IPS-NIHi7 (cell line): ENCODE data around the gene GPSM1.

Experiments
- DNase-seq: peaks from one replicate; pipeline ENCODE4 v3.0.0; 2012; ENCODE audit warnings: mixed read lengths; ENCODE audit errors: extremely low spot score

GPSM1 gene

DNA sequence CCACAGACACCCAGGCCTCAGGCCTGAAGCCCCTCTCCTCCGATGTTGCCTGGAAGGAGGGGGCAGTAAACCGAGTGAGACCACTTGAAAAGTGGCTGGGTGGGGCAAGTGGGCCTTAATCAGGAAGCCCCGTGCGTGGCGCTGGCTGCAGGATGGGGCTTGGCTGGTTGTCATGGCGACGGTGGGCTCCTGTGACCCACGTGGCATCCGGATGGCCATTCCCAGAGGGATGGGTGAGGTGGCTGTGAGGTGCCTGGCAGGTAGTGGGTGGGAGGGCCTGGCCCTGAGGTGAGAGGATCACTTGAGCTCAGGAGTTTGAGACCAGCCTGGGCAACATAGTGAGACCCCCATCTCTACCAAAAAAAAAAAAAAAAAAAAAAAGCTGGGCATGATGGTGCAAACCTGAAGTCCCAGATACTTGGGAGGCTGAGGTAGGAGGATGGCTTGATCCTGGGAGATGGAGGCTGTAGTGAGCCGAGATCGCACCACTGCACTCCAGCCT lies 5.2 kb downstream of the GPSM1 start:
- DNase-seq, result no peak

DNA sequence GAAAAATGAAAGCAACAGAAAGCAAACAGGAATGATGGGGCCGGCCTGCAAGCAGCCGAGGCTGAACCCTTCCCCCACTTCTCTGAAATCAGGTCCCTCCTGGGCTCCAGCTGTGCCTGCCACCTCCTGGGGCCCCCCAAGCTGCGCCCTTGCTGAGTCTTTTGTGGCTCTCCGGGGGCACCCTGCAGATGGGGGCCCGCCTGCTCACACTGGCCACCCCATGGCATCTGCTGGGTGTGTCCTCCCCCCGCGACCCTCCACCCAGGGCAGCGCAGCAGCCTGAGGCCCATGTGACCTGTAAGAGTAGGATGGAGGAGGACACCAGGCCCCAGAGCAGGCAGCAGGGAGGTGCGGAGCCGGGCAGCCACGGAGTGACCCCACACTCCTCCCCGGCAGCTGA lies 5.7 kb downstream of the GPSM1 start:
- no peak for DNase-seq

GRCh38 chr9:136333486-136333885 lies 6.1 kb downstream of the GPSM1 start:
- DNase-seq, result no peak

- no peak for DNase-seq
Measured at GRCh38 chr9:136334541-136334940, 7.2 kb downstream of the GPSM1 start.

- no peak for DNase-seq
Measured at GRCh38 chr9:136335296-136336155, 8.2 kb downstream of the GPSM1 start.

- DNase-seq, result no peak
Measured at GRCh38 chr9:136336156-136336870, 9.0 kb downstream of the GPSM1 start.

GRCh38 chr9:136336881-136337280 lies 9.5 kb downstream of the GPSM1 start:
- DNase-seq, result no peak

GRCh38 chr9:136337416-136338395 lies 10.4 kb downstream of the GPSM1 start:
- no peak for DNase-seq

DNA sequence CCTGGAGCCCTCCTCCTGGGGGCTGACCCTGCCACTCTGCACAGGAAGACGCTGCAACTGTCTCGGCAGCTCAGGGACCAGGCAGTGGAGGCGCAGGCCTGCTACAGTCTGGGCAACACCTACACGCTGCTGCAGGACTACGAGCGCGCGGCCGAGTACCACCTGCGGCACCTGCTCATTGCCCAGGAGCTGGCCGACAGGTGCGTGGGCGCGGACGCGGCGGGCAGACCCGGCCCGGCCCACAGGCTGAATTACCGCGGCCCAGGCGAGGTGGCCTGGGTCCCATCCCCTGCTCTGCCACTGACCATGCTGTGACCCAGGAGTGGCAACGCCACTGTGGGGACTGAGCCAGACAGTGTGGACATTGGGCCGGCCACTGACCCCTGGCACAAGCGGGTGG lies 11.2 kb downstream of the GPSM1 start:
- DNase-seq, result no peak

GRCh38 chr9:136339173-136339957 lies 12.0 kb downstream of the GPSM1 start:
- DNase-seq, result peak; percentile 89

GRCh38 chr9:136339958-136340310 lies 12.6 kb downstream of the GPSM1 start:
- no peak for DNase-seq

DNA sequence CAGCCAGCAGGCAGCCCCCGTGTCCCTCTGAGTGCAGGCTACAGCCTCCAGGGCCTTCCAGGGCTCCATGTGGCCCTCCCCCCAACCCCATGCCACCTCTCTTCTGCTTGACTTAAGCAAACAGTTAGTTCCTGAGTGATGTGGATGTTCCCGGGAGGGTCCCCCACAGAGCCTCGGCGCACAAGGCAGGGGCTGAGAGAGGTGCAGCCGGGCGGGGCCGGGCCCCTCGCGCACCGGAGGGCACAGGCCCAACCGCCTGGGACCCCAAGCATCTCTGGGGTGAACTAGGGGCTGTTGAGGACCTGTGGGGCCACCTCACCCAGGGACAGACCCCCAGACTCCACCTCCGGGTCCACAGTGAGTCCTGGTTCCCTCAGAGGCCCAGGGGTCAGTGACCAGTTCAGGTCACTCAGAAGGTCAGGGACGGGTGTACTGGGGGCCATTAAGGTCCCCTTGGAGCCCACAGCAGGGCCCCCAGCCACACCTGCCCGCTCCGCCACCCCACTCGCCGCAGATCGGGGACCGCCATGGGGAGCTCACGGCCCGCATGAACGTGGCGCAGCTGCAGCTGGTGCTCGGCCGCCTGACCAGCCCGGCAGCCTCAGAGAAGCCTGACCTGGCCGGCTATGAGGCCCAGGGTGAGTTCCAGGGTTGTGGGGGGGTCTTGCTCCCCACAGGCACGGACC lies 13.2 kb downstream of the GPSM1 start:
- DNase-seq, result no peak

DNA sequence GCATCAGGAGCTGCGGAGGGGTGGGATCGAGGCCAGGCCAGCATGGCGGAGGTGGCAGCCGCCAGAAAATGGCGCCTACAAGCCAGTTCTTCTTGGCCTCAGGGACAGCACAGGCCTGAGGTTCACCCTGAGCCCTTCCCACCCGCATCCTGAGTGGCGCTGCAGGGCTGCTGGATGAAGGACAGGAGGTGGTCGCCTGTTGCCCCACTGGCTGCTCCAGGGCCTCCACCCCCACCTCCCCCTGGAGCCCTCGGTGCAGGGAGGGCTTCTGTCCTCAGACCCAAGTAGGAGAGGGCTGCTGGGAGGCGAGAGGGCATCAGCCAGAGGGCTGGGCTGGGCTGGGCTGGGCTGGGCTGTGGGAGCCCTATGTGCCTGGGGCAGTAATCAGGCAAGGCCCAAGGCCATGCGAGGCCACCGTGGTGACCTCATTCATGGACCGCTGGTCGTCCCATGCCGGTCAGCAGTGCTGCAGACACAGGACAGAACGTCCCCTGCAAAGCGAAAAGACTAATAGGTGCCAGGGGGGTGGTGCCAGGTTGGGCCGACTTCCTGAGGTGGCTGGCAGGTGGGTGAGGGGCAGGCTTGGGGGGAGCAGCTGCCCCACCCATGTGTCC lies 13.8 kb downstream of the GPSM1 start:
- DNase-seq, result no peak

- no peak for DNase-seq
Measured at GRCh38 chr9:136341769-136342168, 14.4 kb downstream of the GPSM1 start.

DNA sequence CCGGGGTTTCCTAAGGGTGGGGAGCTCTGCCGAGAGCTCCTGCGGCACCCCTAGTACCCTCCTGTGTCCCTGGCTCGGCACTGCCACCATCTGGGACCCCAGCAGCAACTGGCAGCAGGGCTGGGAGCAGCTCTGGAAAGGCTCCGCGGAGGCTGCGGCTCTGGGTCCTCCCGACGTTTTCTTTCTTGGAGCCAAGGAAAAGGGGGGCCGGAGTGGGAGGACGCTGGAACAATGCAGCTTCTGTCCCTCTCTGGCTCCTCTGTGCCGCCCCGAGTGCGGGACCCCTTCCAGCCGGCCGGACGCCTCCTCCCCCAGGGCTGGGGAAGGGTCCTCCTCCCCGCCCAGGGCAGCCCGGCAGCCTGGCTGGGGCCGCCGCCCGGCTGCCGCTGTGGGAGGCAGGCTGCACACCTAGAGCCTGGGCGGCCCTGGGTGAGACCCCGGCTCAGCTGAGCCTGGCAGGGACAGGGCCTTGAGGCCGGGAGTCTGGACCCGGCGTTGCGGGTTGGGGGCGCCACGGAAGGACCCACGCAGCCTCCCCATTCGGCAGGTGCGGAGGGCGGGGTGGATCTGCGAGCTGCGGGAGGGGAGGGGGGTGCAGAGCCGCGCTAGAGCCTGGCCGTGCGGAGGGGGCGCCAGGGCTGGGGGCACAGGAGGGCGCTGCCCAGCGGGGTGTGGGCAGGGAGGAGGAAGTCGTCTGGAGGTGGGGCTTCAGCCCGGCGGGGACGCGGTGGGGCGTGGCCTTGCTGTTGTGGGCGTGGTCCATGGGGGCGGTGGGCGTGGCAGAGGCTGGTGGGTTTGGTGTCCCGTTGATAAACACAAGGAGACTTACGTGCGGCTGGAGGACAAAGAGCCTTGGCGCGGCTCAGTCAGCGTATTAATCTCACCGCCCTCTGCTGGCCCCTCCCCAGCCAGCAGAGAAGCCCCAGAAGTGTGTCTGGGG lies 15.1 kb downstream of the GPSM1 start:
- peak; percentile 93 for DNase-seq

DNA sequence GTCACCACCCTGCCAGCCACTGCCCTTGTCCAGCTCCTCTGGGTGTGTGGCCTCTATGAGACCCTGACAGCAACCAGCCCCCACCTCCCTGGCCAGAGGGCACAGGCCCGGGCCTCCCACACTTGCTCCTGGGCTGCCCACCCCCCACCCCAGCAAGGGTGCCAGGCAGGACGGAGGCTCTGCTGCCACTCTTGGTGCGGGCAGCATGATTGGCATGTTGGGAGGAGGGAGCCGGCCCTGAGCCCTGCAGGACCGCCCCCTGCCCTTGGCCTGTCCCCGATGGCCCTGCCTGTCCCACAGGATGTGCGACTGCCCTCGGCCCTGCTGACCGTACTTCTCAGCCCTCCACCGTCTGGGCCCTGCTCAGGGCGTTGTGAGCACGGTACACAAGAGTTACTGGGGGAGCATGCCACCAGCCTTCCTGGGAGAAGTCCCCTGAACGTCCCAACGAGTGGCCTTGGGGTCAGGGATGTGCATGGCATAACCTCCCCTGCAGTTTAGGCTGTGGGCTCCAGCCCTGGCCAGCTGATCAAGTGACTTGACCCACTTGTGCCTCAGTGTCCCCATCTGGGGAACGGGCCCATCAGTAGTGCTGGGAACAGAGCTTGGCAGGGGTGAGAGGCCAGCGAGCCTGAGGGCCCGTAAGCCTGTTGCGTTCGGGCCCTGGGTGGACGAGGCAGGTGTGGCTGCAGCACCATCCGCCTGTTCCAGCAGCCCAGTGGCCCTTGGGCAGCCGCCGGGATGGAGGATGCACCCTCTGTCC lies 16.0 kb downstream of the GPSM1 start:
- no peak for DNase-seq

DNA sequence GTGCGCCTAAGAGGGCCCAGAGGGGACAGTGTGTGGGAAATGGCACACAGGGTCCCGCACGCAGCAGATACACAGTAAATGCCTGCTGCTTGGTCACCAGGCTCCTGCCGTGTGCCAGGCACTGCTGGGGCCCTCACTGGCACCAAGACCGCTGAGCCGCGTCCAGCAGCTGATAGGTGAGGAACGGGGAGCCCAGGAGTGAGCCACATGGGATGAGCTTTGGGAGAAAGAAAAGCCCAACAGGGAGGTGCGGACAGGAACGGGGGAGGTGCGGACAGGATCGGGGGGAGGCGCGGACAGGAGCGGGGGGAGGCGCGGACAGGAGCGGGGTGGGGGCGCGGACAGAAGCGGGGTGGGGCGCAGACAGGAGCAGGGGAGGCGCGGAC lies 16.5 kb downstream of the GPSM1 start:
- DNase-seq, result no peak
